HepG2 (cell line): ENCODE results near the gene FRAS1.

ENCODE experiments used
- CAMTA2 ChIP-seq: sonication (generic); formaldehyde crosslinking; IDR thresholded peaks from 2 replicates; pipeline ENCODE4 v1.4.0; 2020; ENCODE audit warnings: mild to moderate bottlenecking, missing genetic modification reagents, borderline replicate concordance
- KDM1A ChIP-seq: IDR thresholded peaks from 2 replicates; pipeline ENCODE4 v1.6.1; 2016; ENCODE audit warnings: missing compliant biosample characterization
- POLR2A ChIP-seq, 2 experiments: IDR thresholded peaks; 2 replicates each; pipeline ENCODE4 v1.6.1; 2011; ENCODE audit warnings: low read depth in 2 of 2, low read length in 2 of 2, mild to moderate bottlenecking in 1 of 2, moderate library complexity in 1 of 2; ENCODE audit not compliant: insufficient read depth in 1 of 2
- POLR2AphosphoS5 ChIP-seq: IDR thresholded peaks from 2 replicates; pipeline ENCODE4 v1.6.1; 2012; ENCODE audit warnings: low read depth, low read length
- RORA ChIP-seq: sonication (generic); formaldehyde crosslinking; IDR thresholded peaks from 2 replicates; pipeline ENCODE4 v1.5.0; 2020; ENCODE audit warnings: mild to moderate bottlenecking, missing genetic modification reagents, moderate library complexity
- SIN3A ChIP-seq: IDR thresholded peaks from 2 replicates; pipeline ENCODE4 v1.6.1; 2011; ENCODE audit warnings: low read depth, mild to moderate bottlenecking, control low read depth, low read length, borderline replicate concordance
- SUZ12 ChIP-seq: fragments of 150-350 bp; IDR thresholded peaks from 2 replicates; pipeline ENCODE4 v1.6.1; 2014; ENCODE audit warnings: low read depth, low read length
- TFE3 ChIP-seq: IDR thresholded peaks from 2 replicates; pipeline ENCODE4 v1.6.1; 2016
- ZBTB2 ChIP-seq: sonication (generic); formaldehyde crosslinking; IDR thresholded peaks from 2 replicates; pipeline ENCODE4 v1.8.0; 2022; ENCODE audit warnings: low read depth, missing genetic modification reagents
- ZIK1 ChIP-seq: sonication (generic); formaldehyde crosslinking; IDR thresholded peaks from 2 replicates; pipeline ENCODE4 v1.5.0; 2020; ENCODE audit warnings: mild to moderate bottlenecking, low read depth, missing genetic modification reagents, borderline replicate concordance
- ZNF451 ChIP-seq: sonication (generic); formaldehyde crosslinking; IDR thresholded peaks from 2 replicates; pipeline ENCODE4 v1.5.0; 2020; ENCODE audit warnings: mild to moderate bottlenecking, missing genetic modification reagents
- ZNF513 ChIP-seq: sonication (generic); formaldehyde crosslinking; conservative IDR thresholded peaks from 2 replicates; pipeline ENCODE4 v1.5.0; 2020; ENCODE audit warnings: missing genetic modification reagents

GRCh38 chr4:78190595-78190994, 133.5 kb downstream of the FRAS1 start:
- TF ChIP-seq ZIK1 (CRISPR knock-in tag), result no peak
- no peak for TF ChIP-seq ZNF451
- no peak for TF ChIP-seq POLR2AphosphoS5
- TF ChIP-seq TFE3 (CRISPR knock-in tag), result no peak
- TF ChIP-seq SIN3A, result no peak
- no peak for TF ChIP-seq POLR2A (IDR thresholded peaks at IDR 0.05; ENCODE audit: insufficient read depth in 1 of 2, low read depth in 2 of 2, low read length in 2 of 2)
- no peak for TF ChIP-seq CAMTA2 (CRISPR knock-in tag)
- TF ChIP-seq KDM1A (CRISPR knock-in tag), result no peak
- TF ChIP-seq ZBTB2 (CRISPR knock-in tag), result no peak
- TF ChIP-seq RORA (CRISPR knock-in tag), result no peak
- no peak for TF ChIP-seq ZNF513
- no peak for TF ChIP-seq SUZ12
